ENCODE results near the gene CACNA1C. TPM values are rescaled to one million over a fixed set of nuclear protein-coding genes. Genes with fewer than 3 reads are reported as not detected.

Gene CACNA1C
- total RNA-seq = under 0.01 TPM in 1 of 2 replicates, not detected in the other

DNA sequence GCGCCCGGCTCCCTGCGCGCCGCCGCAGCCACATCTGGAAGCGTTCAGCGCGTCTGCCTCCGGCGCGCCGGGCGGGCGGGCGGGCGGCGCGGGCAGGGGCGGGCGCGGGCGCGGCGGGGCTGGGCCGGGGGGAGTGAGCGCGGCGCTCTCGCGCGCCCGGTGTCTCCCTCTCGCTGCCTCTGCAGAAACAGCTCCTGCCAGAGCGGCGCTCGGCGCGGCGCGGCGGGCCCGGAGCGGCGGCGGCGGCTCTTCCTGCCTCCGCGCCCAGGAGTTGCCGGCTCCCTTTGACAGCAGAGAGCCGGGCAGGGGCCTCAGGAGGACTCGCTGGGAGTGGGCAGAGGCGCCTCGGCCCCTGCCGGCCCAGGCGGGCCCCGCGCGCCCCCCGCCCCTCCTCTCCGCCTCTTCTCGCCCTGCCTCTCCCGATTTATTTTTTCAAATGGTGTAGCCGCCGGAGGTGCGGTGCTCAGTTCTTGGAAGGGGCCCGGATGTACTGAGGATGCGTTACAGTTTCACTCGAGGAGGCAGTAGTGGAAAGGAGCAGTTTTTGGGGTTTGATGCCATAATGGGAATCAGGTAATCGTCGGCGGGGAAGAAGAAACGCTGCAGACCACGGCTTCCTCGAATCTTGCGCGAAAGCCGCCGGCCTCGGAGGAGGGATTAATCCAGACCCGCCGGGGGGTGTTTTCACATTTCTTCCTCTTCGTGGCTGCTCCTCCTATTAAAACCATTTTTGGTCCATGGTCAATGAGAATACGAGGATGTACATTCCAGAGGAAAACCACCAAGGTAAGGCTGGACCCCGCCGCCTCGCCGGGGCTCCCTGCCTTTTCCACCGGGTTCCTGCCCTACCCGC lies at the start of gene CACNA1C:
CACNA1C (plus strand) TSS at position 162 of the 853 bp plus-strand sequence; CDS start at position 738, 576 bp downstream.

DNA sequence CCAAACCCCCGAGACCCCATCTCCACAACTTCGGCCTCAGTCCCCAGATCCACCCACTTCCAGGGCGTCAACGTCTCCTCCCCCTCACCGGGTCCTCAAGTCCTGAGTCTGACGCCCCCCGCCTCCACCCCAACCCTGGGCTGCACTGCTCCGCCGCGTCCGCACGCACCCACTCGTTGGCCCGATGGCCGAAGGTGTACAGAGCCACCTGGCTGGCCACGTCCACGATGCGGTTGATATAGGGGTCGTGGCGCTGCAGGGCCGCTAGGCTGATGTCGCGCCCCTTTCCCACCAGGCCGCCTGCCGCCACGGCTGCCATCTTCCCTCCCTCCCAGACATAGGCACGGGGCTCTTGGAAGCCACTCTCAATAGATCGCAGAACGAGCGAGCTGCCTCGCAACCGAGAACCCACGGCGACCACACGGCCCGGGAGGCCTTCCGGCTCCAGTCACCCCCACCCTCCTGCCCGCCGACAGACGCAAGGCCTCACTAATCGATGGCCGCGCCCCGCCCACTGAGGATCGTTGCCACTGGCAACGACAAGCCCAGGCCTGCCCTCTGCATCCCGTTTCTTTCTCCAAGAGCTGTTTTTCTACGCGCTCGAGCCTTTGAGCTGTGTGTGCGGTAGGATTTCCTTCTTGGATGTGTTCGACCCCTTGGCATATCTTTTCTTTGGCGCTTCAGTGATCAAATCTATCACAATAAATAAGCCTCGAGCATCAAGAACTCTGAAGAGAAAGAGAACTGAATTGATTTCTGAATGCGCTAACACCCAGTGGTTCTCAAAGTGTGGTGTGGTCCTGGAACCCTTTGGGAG lies 48.5 kb upstream of the CACNA1C start, which contains the start of gene DCP1B:
DCP1B (minus strand) TSS at position 345 of the 817 bp plus-strand sequence; CDS start at position 319, 26 bp downstream.

Other genes with a start within 250 kb of the CACNA1C start
- gene LRTM2, start 232.4 kb upstream of the CACNA1C start, total RNA-seq = not detected in 2 replicates
- gene CACNA2D4, start 134.3 kb upstream of the CACNA1C start, total RNA-seq = 1.1 TPM in 1 of 2 replicates, not detected in the other
- gene DCP1B, start 48.5 kb upstream of the CACNA1C start, total RNA-seq = 6.2 and 11.1 TPM in 2 replicates

All from epithelial cell of umbilical artery (primary cell).